NCI-H2029 (cell line): ENCODE data around the gene ITGA3.

Experiments
- DNase-seq: peaks from one replicate; lab custom pipeline; 2025; lab: John Stamatoyannopoulos, UW

Gene ITGA3

DNA sequence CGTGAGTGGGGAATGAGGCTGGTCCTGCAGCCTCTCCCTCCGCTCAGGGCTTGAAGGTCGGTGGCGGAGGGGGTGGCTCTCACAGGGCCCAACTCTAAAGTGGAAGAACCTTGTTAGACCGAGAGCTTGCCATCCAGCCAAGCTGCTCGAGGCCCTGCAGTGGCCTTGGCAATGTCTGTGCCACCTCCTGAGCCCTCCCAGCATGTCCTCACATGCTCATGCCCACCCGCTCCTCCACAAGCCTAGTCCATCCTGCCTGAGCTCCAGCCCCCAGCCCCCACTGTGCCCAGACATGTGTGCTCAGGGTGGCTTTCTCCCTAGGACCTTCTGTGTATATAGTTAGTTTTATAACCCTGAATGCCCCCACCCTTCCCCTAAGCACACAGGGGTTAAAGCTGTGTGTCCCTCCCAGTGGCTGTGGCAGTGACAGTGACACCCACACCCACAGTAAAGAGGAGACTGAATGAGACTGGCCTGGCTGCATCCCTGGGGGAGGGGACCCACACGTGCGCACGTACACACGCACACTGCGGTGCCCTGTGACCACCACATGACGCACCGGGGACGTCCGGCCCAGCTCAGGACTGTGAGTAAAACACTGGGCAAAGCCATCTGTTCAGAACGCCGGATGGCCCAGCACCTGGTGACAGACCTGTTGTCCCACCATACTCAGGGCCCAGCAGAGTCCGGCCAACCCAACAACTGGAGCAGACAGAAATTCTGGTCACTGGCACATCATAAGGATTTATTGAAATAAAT, 54.9 kb downstream of the ITGA3 start:
- no peak for DNase-seq

DNA sequence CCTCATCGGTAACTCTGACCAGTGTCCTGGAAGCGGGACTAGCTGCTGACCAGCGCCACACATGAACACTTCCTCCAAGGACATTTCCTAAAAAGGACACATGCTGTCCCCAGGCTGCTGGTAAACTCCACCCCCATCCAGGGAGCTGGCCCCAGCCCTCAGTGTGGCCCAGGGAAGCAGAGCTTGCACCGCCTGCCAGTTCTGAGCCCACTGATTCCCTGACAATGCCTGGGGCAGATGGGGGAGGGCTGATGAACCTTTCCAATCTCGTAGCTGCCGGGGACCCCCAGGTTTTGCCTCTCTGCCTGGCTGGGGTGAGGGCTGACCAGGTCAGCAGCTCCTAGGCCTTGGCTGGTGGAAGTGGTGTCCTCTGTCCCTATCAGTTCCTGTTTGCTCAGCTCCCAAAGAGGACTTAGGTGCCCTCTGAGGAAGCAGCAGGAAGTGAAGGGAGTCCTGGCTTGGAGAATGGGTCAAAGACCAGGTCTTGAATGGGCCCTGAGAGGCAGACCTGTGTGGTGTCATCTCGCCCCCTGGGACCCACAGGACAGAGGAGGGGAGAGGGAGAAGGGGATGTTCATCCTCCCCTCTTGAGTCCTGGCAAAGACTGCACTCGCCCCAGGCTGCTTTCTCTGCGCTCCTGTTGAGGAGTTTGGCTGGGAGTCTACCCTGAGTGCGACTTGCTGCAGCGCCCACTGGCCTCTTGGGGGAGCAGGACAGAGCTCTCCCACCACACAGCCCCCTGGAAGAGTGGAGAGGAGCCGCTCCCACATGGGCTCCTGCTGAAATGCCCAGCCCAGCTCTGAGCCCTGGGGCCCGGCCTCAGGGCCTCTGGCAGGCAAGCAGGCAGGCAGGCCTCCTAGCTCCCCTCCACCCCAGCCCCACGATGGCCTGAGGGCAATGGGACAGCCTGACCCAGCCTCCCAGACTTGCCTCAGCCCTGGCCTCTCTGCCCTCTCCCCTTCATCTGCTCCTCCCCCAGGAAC, 56.1 kb downstream of the ITGA3 start:
- DNase-seq: no peak

DNA sequence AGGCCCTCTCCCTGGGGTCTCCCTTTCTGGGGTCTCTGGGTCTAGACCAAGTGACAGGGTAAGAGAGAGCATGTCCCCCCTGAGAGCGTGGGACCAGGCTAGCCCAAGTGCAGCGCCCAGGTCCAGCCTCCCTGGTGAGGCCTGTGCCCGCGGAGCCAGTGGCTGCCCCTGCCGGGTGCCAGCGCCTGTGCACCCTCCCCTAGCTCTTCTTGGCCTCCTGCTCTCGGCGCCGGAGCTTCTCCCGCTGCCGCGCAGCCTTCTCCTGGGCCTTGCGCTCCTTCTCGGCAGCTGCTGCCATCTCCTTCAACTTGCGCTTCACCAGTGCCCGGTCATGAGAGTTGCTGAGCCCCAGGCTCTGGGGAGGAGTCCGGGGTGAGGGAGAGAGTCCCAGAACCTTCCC, 56.8 kb downstream of the ITGA3 start:
- no peak for DNase-seq

DNA sequence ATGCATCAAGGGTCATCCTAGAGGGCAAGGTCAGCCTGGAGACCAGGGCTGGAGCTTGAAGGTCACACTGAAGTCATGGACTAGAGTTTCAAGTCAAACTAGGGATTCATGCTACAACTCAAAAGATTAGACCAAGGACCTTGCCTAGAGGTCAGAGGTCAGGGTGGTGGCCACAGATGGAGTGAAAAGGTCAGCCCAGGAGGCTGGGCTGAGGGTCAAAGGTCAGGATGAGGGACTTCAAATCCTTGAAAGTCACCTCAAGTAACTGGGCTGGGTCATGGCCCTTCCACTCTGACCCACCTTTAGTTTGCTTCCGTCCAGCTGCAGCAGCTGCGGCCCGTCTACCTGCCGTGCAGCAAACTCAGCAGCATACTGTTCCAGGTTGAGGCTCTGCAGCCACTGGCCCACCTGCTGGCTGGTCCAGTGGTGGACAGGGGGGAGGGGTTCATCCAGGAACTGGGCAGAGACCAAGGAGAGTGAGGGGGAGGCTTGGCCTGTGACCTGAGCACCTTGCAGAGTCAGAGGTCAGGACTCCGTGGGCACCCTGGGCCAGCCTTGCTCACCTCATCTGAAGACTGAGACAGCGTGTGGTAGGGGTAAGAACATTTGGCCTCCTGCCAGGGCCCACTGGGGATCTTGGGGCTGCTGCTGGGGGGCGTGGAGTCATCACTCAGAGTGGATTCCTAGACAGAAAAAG, 57.9 kb downstream of the ITGA3 start:
- no peak for DNase-seq

DNA sequence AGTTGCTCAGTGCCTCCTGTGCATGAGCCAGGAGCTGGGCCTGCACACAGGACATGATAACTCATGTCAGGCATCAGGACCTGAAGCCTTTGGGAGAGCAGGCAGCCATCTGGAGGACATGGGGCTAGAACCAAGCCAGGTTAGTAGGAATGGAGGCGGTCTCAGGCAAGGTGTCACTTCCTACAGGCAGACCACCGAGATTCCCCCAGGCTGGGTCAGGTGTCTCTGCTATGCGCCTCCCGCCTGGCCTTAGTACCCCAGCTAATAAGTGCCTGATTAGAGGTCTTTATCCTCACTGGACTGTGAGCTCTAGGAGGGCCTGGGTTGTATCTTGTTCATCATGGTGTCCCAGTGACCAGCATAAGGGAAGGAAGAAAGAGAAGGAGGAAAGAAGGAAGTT, 58.5 kb downstream of the ITGA3 start:
- DNase-seq: no peak

DNA sequence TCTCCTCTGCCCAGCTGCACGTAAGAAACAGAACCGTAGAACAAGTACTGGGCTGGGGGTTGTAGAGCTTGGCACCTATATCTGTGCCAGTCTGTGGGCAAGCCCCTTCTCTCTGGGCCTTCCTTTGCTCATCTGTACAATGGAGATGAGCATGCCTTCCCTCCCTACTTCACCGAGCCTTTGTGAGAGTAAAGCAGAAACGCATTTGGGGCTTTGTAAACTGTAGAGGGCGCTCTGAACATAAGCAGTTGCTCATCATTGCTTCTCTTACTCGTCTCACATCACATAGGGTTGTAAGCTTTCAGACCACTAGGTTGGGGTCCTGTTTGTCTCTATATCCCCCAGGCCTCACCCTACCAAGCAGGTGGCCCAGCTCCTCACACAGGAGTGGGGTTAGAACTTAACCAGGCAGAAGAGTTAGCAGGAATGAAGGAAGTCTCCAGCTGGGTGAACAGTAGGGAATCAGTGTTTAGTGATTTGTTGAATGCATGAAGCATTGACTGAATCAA, 59.0 kb downstream of the ITGA3 start:
- DNase-seq: peak; percentile 50

DNA sequence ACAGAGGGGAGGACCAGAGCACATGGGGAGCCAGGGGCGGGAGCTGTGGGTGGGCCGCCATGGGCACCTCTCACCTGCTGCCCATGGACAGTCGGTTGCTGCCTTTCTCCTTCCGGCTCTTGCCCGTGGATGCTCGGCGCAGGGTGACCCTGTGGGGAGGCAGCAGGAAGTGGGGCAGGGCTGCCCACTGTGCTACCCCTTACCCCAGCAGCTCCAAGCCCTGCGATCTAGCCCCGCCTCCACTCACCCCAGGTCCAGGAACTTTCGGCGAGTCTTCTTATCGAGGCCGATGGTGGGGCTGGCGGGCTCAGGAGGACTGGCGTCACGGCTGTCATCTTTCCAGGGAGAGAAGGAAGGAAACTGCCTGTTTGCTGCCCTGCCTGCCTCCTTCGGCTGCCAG, 59.8 kb downstream of the ITGA3 start:
- DNase-seq: no peak

DNA sequence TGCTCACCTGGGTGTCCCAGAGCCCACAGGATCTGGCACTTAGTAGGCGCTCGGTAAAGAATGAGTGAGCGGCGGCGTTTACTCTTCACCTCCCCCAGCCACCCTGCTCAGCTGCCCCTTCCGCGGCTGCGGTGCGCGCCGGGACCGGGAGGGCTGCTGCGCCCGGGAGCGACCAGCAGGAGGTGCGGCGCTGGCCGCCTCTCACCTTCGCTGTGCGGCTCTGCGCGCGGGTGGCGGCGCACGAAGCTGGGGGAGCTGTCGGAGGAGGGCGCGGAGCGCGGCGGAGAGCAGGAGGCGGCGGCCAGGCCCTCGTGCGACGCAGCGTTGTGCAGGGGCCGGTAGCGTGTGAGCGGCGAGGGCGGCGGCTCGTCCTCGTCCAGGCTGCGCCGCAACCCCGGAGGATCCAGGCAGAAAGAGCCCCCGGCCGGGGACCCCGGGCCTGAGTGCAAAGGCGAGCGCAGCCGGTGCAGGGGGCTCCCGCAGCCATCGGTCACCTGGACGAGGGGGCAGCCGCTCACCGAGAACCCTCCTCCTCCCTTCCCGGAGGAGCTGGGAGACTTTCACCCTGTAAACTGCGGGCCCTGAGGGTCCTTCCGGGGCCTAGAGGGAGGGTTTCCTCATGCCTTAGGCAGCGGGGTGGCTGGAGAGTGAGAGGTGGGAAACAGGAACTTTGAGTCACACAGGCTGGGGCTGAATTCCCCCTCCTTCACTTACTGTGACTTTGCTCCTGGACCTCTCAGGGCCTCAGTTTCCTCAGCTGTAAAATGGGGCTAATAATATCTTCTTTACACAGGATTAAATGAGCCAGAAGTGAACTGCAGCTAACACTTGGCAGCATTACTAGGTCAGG, 61.5 kb downstream of the ITGA3 start:
- peak; percentile 53 for DNase-seq

DNA sequence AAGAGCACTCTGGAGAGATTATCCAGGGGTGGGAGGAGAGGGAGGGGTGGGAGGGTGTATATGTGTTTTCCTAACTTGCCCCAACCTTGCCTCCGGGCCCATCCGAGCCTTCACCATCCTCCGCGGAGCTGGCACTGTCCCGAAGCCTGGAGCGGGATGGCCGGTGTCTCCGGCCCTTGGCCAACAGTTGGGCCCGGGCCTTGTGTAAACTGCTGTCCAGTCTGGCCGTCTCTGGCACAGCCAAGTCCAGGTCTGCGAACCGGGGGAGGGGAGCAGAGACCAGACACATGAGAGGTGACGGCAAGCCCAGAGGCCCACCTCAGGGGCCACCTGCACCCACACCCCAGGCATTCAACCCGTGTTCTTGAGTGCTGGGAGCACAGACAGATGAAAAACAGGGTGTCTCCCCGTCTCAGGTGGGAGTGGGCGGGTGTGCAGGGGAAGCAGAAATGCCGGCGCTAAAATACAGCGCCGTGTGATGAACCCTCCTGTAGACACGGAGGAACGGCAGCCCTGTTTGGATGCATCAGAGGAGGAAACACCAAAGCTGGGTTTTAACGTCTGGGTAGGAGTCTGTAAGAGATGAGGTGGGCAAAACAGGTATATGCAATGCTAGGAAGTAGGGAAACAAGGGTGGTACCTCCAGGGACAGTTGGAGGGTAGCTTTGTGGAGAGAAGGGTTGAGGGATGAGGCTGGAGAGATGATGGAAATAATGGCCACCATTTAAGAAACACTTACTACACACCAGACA, 62.3 kb downstream of the ITGA3 start:
- DNase-seq: no peak

DNA sequence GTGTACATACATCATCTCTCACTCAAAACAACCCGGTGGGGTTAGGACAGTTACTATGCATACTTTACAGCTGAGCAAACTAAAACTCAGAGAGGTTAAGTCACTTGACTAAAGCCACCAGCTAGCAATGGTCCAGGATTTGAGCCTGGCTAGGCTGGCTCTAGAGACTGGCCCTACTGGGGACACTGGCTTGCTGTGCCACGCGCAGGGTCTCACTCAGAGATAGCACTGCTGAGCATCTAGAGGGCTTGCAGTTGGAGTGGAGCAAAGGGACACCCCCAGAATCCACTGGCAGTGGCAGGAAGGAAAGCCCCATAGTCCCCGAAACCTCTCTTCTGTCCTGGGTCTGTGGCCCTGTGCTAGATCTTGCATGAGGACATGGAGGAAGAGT, 62.9 kb downstream of the ITGA3 start:
- DNase-seq: no peak

DNA sequence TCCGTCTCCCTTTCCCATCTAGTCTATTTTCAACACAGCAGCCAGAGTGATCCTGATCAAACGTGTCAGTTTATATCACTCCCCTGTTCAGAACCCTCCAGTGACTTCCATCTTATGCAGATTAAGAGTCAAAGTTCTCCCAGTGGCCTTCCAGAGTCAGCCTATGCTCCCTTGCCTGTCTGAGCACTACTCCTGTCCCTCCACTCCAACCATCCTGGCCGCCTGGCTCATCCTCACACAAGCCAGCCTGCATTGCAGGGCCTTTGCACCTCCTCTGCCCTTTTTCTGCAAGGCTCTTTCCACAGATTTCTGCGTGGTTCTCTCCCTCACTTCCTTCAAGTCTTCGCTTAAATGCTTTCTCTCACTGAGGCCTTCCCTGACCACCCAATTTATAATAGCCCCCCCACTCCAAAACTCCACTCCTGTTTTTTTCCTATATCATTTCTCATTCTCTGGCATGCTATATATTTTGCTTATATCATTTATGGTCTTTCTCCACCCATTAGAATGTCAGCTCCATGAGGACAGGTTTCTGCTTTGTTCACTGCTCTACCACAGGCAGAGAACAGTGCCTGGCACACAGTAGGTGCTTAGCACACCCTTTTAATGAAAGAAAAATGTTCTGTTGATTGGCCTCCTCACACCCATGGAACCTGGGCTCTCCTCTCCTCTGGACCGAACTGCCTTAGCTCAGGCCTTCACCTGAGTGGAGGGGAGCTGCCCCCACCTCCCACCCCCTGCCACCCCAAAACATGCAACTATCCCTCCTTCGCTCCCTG, 64.8 kb downstream of the ITGA3 start:
- no peak for DNase-seq

DNA sequence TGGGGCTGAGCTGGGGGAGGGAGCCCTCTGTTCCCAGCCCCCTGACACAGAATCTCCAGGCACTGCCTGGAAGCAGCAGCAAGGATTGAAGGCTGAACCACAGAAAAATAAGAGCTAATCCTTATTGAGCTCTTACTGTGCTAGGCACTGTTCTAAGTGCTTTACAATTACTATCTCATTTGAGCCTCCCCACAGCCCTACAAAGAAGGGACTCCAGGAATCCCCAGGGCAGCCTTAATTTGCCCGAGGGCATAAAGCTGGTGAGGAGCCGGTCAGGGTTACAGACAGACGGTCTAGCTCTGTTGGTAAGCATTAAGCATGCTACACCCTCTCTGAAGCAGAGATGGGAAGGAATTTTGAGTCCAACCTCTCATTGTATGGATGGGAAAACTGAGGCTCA, 67.0 kb downstream of the ITGA3 start:
- no peak for DNase-seq

DNA sequence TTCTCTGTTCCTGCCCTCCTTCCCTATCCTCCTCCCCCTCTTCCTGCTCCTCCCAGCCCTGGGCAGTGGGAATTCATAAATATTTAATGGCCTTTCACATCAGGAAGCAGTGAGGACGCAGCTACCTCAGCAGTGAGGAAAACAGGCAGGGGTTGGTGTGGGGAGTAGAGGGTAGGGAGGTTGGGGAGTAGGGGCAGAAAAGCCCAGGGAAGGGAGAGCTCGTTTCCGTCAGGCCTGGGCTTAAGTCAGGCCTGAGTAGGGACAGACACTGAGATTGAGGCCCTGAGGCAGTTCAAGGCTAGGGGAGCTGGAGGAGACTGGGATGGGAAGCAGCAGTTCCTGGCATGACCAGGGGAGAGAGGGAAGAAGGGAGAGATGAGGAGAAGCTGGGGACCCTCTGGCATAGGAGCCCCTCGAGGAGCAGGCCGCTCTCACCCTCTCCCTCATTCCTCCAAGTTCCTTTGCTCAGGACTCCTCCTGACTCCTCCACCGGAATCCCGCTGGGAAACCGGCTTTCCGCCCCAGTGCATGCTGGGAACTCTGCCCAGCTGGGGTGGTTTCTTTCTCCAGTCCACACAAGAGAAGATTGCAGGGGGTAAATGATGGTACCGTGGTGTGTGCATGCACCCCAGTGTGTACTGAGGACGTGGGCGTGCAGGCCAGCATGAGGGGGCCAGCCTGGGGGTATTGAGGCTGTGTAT, 67.9 kb downstream of the ITGA3 start:
- peak; percentile 5 for DNase-seq

DNA sequence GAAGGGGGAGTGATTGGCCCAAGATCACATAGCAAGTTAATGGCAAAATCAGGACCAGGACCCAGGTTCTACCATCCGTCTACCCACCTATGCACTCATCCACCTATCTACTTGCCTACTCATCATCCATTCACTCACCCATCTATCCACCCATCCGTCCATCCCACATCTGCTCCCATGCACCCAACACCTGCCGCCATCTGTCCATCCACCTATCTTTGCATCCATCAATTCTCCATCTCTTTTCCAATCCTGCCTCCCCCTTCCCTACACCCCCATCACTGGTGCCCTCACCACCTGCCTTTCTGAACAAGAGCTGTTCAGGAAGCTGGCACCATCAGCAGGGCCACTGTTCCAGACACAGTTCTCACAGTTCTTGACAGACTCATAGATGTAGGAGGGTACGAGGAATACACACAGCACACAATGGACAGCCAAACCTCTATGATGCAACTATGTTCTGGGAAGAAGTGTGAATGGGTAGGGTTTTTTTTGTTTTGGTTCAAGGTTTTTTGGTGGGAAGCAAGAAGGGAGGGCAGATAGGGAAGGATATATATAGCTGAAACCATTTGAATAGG, 69.6 kb downstream of the ITGA3 start:
- no peak for DNase-seq

DNA sequence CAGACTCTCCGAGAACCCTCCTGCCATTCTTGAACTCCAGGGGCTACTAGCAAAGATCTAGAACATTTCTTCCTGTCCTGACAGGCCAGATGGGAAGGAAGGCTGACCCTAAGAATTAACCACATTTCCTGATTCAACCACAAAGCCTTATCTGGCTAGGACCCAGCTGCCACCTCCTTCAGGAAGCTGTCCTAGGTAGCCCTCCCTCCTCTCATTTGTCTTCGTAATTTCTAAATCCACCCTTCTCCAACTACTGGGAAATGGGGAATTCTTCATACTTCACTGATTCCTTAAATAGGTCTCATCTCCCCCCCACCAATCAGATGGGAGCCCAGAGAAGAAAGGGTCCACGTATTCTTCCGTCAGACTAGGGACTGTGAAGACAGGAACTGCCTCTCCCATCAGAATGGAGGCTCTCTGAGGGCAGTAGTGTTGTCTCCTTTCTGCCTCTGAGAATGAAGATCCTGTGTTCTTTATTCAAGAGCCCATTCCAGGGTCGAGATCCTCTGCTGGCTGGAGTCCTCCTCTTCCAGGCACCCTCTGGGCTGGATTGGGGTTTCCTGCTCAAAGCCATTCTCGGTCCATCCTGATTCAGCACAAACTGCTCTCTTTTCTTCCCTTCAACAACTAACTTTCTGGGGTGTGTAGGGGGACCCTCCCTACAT, 71.9 kb downstream of the ITGA3 start:
- no peak for DNase-seq

DNA sequence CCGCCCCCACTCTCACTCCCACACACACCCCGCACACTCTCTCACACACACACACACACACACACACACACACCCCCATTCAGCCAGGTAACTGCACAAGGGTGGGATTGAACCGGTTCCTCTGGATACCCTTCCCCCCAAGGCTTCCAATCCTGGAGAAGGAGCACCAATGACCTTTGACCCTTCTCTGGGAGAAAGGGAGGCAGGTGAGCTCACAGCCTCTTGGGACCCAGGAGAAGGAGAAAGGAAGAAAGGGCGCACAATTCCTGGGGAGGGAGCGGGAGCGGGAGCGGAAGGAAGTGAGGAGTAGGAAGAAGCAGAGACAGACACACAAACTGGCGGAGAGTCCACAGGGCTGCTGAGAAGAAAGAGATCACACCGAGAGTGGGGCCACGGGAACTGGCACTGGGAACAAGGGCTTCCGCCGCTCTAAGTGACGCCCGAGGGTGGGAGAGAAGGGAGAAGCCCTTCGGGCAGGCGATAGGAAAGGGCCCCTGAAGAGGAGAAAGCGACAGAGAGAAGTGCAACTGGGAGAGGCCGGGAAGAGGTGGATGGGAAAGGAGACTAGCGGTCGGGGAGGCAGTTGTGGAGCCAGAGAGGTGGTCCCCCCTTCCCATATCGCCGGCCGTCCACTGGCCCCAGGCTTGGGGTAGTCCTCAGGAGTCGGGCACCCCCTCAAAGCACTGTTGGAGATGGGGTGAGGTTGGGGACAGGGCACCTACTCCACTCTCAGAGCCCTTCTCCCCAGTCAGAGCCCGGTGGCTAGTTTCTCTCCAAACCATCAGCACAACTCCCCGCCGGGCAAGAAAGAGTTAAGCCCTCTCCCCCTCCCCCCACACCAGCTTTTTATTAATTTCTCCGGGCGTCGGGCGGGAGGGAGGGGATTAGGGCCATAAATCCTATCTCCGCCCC, 72.8 kb downstream of the ITGA3 start:
- DNase-seq: no peak

DNA sequence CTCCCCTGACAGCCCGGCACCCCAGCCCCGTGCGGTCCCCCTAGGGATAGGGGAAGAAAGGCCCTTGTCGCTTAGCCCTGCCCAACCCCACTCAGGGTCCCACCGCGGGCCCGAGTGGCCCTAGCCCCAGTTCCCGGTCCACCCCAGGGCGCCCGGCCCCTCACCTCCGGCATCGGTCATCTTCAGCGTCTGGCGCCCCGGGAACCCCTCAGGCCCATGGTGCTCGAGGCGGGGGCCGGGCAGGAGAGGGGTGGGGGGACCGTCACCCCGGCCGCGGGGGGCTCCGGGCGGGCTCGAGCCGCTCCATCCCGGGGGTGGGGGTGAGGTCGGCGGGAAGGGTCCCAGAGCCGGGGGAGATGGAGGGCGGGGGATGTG, 73.4 kb downstream of the ITGA3 start:
- no peak for DNase-seq
